GM12878 (cell line): Measurements from ENCODE around the gene PCF11. TPM values are rescaled to one million over a fixed set of nuclear protein-coding genes. Genes with fewer than 3 reads are reported as not detected.

Experiments used
- ATAC-seq: fragments of 200-7000 bp; cut with Tn5 transposase; 3 replicates; pipeline ENCODE4 v1.9.1; 2020; ENCODE audit warnings: mild to moderate bottlenecking, moderate library complexity
- BruUV-seq: library from RNA; stranded (reverse); fragments of 400-500 nt; replicated peaks from 2 replicates; lab custom pipeline; 2021; lab: Mats Ljungman, UMichigan
- CTCF ChIA-PET: fragments of 300-600 bp; sonication (Branson Sonifier 250); formaldehyde crosslinking; extraction: SDS; loops from one replicate; lab custom pipeline; 2021; ENCODE audit warnings: inconsistent platforms; lab: Yijun Ruan, JAX
- POLR2A ChIA-PET: fragments of 350-600 bp; formaldehyde crosslinking; extraction: SDS; loops from one replicate; lab custom pipeline; 2021; ENCODE audit warnings: inconsistent platforms; lab: Charles Lee
- RAD21 ChIA-PET: fragments of 300-600 bp; sonication (Branson Sonifier 250); formaldehyde crosslinking; loops from one replicate; lab custom pipeline; 2023; ENCODE audit warnings: antibody characterized with exemption; ENCODE audit not compliant: unreplicated experiment; lab: Charles Lee
- SMC1A ChIA-PET: fragments of 300-600 bp; sonication (Branson Sonifier 250); formaldehyde crosslinking; loops from one replicate; lab custom pipeline; 2023; ENCODE audit not compliant: unreplicated experiment, uncharacterized antibody; lab: Charles Lee
- DNase-seq: peaks from one replicate; pipeline ENCODE4 v3.0.0-alpha.2; 2011; ENCODE audit warnings: low read depth, low spot score
- FAIRE-seq: peaks from 3 replicates; lab custom pipeline; 2011; peaks lifted over from hg19 to GRCh38; lab: Jason Lieb, UNC
- H2AFZ ChIP-seq: 2 replicates; pipeline ENCODE4 v1.6.0; 2011; ENCODE audit warnings: low read depth, low read length, control low read depth; ENCODE audit not compliant: control insufficient read depth
- H3K27ac ChIP-seq: 2 replicates; pipeline ENCODE4 v1.5.1; 2011; ENCODE audit warnings: control low read depth; ENCODE audit not compliant: control insufficient read depth, insufficient read depth
- H3K27me3 ChIP-seq, 2 experiments: replicated peaks in 1 of 2; 2 replicates each; pipeline versions ENCODE4 v1.6.0 to v1.6.1; 2011; ENCODE audit warnings: low read length in 1 of 2; ENCODE audit not compliant: control insufficient read depth in 2 of 2, insufficient read depth in 2 of 2
- H3K36me3 ChIP-seq, 2 experiments: 2 replicates each; pipeline ENCODE4 v1.5.1; 2011; ENCODE audit warnings: low read length in 1 of 2; ENCODE audit not compliant: control insufficient read depth in 2 of 2, insufficient read depth in 2 of 2
- H3K4me1 ChIP-seq: 2 replicates; pipeline ENCODE4 v1.6.1; 2011; ENCODE audit warnings: mild to moderate bottlenecking, low read length, moderate library complexity, mixed read lengths; ENCODE audit not compliant: control insufficient read depth, insufficient read depth
- H3K4me2 ChIP-seq: 2 replicates; pipeline ENCODE4 v1.6.0; 2011; ENCODE audit warnings: control low read depth; ENCODE audit not compliant: control insufficient read depth, insufficient read depth
- H3K4me3 ChIP-seq: fragments of 200-600 bp; sonication (generic); 2 replicates; pipeline ENCODE4 v1.5.1; 2016
- H3K79me2 ChIP-seq: 2 replicates; pipeline ENCODE4 v1.6.0; 2011; ENCODE audit warnings: low read length; ENCODE audit not compliant: control insufficient read depth, insufficient read depth
- H3K9ac ChIP-seq: 2 replicates; pipeline ENCODE4 v1.8.0; 2011; ENCODE audit warnings: low read length, control low read depth, mixed read lengths; ENCODE audit not compliant: control insufficient read depth, insufficient read depth
- H3K9me3 ChIP-seq: replicated peaks from 3 replicates; pipeline ENCODE4 v1.5.1; 2011; ENCODE audit warnings: mild to moderate bottlenecking, low read length; ENCODE audit not compliant: control insufficient read depth, insufficient read depth
- H4K20me1 ChIP-seq: 2 replicates; pipeline ENCODE4 v1.6.0; 2011; ENCODE audit not compliant: control insufficient read depth, insufficient read depth
- CTCF ChIP-seq, 3 experiments: IDR thresholded peaks in 2 of 3; conservative IDR thresholded peaks in 1 of 3; 2 replicates each; pipeline ENCODE4 v1.5.1; 2011; ENCODE audit warnings: low read depth in 3 of 3, low read length in 3 of 3, mild to moderate bottlenecking in 3 of 3, control low read depth in 2 of 3, moderate library complexity in 2 of 3, inconsistent platforms in 1 of 3, mixed read lengths in 1 of 3; ENCODE audit not compliant: control insufficient read depth in 2 of 3, insufficient read depth in 1 of 3; ENCODE audit errors: extremely low read depth in 1 of 3
- GABPA ChIP-seq: IDR thresholded peaks from 2 replicates; pipeline ENCODE4 v1.6.1; 2014; ENCODE audit warnings: antibody characterized with exemption, low read depth, mild to moderate bottlenecking, inconsistent platforms
- HCFC1 ChIP-seq: fragments of 150-350 bp; IDR thresholded peaks from 2 replicates; pipeline ENCODE4 v1.6.1; 2014; ENCODE audit warnings: low read length
- KDM1A ChIP-seq: fragments of 200-600 bp; sonication (generic); IDR thresholded peaks from 2 replicates; pipeline ENCODE4 v1.6.1; 2016; ENCODE audit warnings: borderline replicate concordance
- KLF5 ChIP-seq: fragments of 450-650 bp; IDR thresholded peaks from 2 replicates; pipeline ENCODE4 v1.6.1; 2014; ENCODE audit warnings: mild to moderate bottlenecking; ENCODE audit not compliant: partially characterized antibody
- MEF2A ChIP-seq: IDR thresholded peaks from 2 replicates; pipeline ENCODE4 v1.6.1; 2011; ENCODE audit warnings: low read depth, mild to moderate bottlenecking, low read length, moderate library complexity; ENCODE audit not compliant: insufficient read depth
- MTA2 ChIP-seq: fragments of 450-650 bp; IDR thresholded peaks from 2 replicates; pipeline ENCODE4 v1.6.1; 2016; ENCODE audit warnings: low read depth, mild to moderate bottlenecking, moderate library complexity
- PAX8 ChIP-seq: fragments of 450-650 bp; IDR thresholded peaks from 2 replicates; pipeline ENCODE4 v1.6.1; 2017; ENCODE audit warnings: mild to moderate bottlenecking, moderate library complexity
- PML ChIP-seq: IDR thresholded peaks from 2 replicates; pipeline ENCODE4 v1.6.1; 2012; ENCODE audit warnings: low read length, inconsistent platforms
- RFX5 ChIP-seq: IDR thresholded peaks from 2 replicates; pipeline ENCODE4 v1.6.1; 2011; ENCODE audit warnings: low read depth, low read length, improper control_type of control experiment
- SP1 ChIP-seq: IDR thresholded peaks from one replicate; pipeline ENCODE4 v1.6.1; 2011; ENCODE audit warnings: low read depth, low read length
- SRF ChIP-seq, 2 experiments: IDR thresholded peaks; 2 replicates each; pipeline ENCODE4 v1.6.1; 2011; ENCODE audit warnings: low read depth in 2 of 2, low read length in 2 of 2, mild to moderate bottlenecking in 1 of 2, moderate library complexity in 1 of 2
- ZNF217 ChIP-seq: fragments of 450-650 bp; IDR thresholded peaks from 2 replicates; pipeline ENCODE4 v1.6.1; 2017; ENCODE audit warnings: antibody characterized with exemption, mild to moderate bottlenecking
- WGBS: methylation state at CpG from one replicate; pipeline ENCODE4 v1.1.6; 2016; ENCODE audit warnings: low lambda C conversion rate; ENCODE audit not compliant: insufficient replicate concordance, insufficient coverage; ENCODE audit errors: missing lambda C conversion rate; 5-methylcytosine and 5-hydroxymethylcytosine counted together
- in situ Hi-C: fragments of 300-500 bp; cut with MboI; formaldehyde crosslinking; loops from 9 replicates; pipeline ENCODE4 v1.14.3; 2018; ENCODE audit warnings: mixed read lengths
- intact Hi-C: fragments of 100-400 bp; cut with micrococcal nuclease; formaldehyde crosslinking; loops from one replicate; pipeline ENCODE4 v1.14.2; 2022; ENCODE audit not compliant: unreplicated experiment
- polyA plus RNA-seq, 11 experiments: library from polyadenylated mRNA; depleted of rRNA in 4 of 11; unstranded in 6 of 11; stranded (reverse) in 5 of 11; fragments of >200 nt; fragmentation: Nextera tagmentation in 4 of 11; fragmentation: Illumina TruSeq in 1 of 11; extraction: Ambion mirVana in 4 of 11; extraction: Trizol in 1 of 11; gene quantifications; 1 replicate in 1 of 11; 2 replicates in 10 of 11; pipeline versions ENCODE4 v1.2.1 to v1.2.3, GENCODE V29; 2011 to 2016; ENCODE audit warnings: inconsistent platforms in 2 of 11, missing spikeins in 2 of 11, low read depth in 1 of 11
- total RNA-seq, 4 experiments: library from RNA; depleted of rRNA in 3 of 4; stranded (reverse); fragments of >200 nt in 3 of 4; fragmentation: Illumina TruSeq in 1 of 4; extraction: Trizol in 1 of 4; gene quantifications; 2 replicates each; pipeline versions ENCODE4 v1.2.1 to v1.2.3, GENCODE V29; 2013 to 2021
- TF ChIP-seq, protein P1 (sequence below): IDR thresholded peaks from 2 replicates; pipeline ENCODE4 v1.6.1; 2012; ENCODE audit warnings: low read depth, low read length, improper control_type of control experiment
- TF ChIP-seq, protein P2 (sequence below): fragments of 450-650 bp; formaldehyde crosslinking; IDR thresholded peaks from 2 replicates; pipeline ENCODE4 v1.5.0; 2022; ENCODE audit warnings: mild to moderate bottlenecking, missing genetic modification characterization

Gene PCF11
- total and polyA plus RNA-seq, 10 of the 15 experiments (the other 5 are each of a cell fraction or from before 2014, with no cell fraction given): 9.2 to 90.4 (median 48.0) TPM

GRCh38 chr11:83112886-83113285 is 44.0 kb upstream of the PCF11 start (continued):
- TF ChIP-seq SP1: no peak

GRCh38 chr11:83115026-83115425 is 41.9 kb upstream of the PCF11 start:
- no TSS peak for BruUV-seq
- WGBS: 98% methylated on average over 3 of the region's 3 CpGs
- H2AFZ ChIP-seq: no peak overlapping the region

More at GRCh38 chr11:83115026-83115425, 41.9 kb upstream of the PCF11 start:
- DNase-seq (no peak), ATAC-seq (no peak), FAIRE-seq (no peak)
- CTCF ChIA-PET: interaction anchor here (1.0 to 1.6 kb wide), 3 partner anchors 26 to 44 kb away, joined by 3 to 6 read pairs (median 5); no protein-coding TSS in a partner anchor
- TF ChIP-seq CTCF (IDR thresholded peaks at IDR 0.05 in 2 of 3, conservative IDR thresholded peaks at IDR 0.05 in 1 of 3; ENCODE audit: control insufficient read depth in 2 of 3, extremely low read depth in 1 of 3, insufficient read depth in 1 of 3, low read depth in 3 of 3, low read length in 3 of 3) (no peak), GABPA (no peak), MEF2A (no peak), PML (no peak), PAX8 (no peak), SRF (IDR thresholded peaks at IDR 0.05; ENCODE audit: low read depth in 2 of 2, low read length in 2 of 2) (no peak), KLF5 (no peak), MTA2 (no peak), ZNF217 (no peak), HCFC1 (no peak), RFX5 (no peak), KDM1A (no peak)
- TF ChIP-seq, protein P1, sequence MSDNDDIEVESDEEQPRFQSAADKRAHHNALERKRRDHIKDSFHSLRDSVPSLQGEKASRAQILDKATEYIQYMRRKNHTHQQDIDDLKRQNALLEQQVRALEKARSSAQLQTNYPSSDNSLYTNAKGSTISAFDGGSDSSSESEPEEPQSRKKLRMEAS: no peak
- TF ChIP-seq, protein P2, sequence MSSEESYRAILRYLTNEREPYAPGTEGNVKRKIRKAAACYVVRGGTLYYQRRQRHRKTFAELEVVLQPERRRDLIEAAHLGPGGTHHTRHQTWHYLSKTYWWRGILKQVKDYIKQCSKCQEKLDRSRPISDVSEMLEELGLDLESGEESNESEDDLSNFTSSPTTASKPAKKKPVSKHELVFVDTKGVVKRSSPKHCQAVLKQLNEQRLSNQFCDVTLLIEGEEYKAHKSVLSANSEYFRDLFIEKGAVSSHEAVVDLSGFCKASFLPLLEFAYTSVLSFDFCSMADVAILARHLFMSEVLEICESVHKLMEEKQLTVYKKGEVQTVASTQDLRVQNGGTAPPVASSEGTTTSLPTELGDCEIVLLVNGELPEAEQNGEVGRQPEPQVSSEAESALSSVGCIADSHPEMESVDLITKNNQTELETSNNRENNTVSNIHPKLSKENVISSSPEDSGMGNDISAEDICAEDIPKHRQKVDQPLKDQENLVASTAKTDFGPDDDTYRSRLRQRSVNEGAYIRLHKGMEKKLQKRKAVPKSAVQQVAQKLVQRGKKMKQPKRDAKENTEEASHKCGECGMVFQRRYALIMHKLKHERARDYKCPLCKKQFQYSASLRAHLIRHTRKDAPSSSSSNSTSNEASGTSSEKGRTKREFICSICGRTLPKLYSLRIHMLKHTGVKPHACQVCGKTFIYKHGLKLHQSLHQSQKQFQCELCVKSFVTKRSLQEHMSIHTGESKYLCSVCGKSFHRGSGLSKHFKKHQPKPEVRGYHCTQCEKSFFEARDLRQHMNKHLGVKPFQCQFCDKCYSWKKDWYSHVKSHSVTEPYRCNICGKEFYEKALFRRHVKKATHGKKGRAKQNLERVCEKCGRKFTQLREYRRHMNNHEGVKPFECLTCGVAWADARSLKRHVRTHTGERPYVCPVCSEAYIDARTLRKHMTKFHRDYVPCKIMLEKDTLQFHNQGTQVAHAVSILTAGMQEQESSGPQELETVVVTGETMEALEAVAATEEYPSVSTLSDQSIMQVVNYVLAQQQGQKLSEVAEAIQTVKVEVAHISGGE: no peak
- RAD21 ChIA-PET: interaction anchor here (0.7 to 4.1 kb wide), 3 partner anchors 23 to 43 kb away, joined by 3 to 21 read pairs (median 5); partner anchors contain the start of genes PCF11 and RAB30
- Histone ChIP-seq H3K79me2 (no peaks in the 10 kb centered on the region), H3K9me3 (no peaks in the 10 kb centered on the region), H4K20me1 (no peaks in the 10 kb centered on the region), H3K27me3 (no peaks in the 10 kb centered on the region), H3K9ac (no peak overlapping the region), H3K36me3 (no peaks in the 10 kb centered on the region), H3K4me2 (no peak overlapping the region), H3K4me3 (0 out of 2 replicates have a peak overlapping the region, but pooled peaks have one; percentile 8), H3K4me1 (peaks cover 12% of the 10 kb centered on the region), H3K27ac (no peak overlapping the region)
- POLR2A ChIA-PET: no interaction called here
- SMC1A ChIA-PET: interaction anchor here (1.0 to 3.3 kb wide), 9 partner anchors 8 to 108 kb away, joined by 3 to 13 read pairs (median 4); partner anchors contain the start of gene PCF11
- intact Hi-C loops (no loop called here), in situ Hi-C loops (no loop called here)
